Peyer's patch (tissue), 4 donors: Measurements from ENCODE around the gene SLC28A1. TPM values are rescaled to one million over a fixed set of nuclear protein-coding genes. Genes with fewer than 3 reads are reported as not detected.

Experiments
- DNase-seq, 3 donors: peaks; one replicate each; pipeline ENCODE4 v3.0.0-alpha.2; 2017 to 2019
- H3K27ac ChIP-seq, 4 donors: fragments of 200-600 bp; sonication (generic); one replicate each; pipeline ENCODE4 v1.5.1; 2016 to 2019
- H3K27me3 ChIP-seq, 2 donors: fragments of 200-600 bp; sonication (generic); one replicate each; pipeline ENCODE4 v1.5.1; 2019
- H3K36me3 ChIP-seq, 3 donors: fragments of 200-600 bp; sonication (generic); one replicate each; pipeline ENCODE4 v1.5.1; 2016 to 2019
- H3K4me1 ChIP-seq, 4 donors: fragments of 200-600 bp; sonication (generic); one replicate each; pipeline ENCODE4 v1.5.1; 2016 to 2019
- H3K4me3 ChIP-seq, 4 donors: fragments of 200-600 bp; sonication (generic); 1 replicate in 3 of 4; 2 replicates in 1 of 4; pipeline ENCODE4 v1.5.1; 2016 to 2019; ENCODE audit warnings: mild to moderate bottlenecking in 1 of 4
- H3K9me3 ChIP-seq, 4 donors: fragments of 200-600 bp; sonication (generic); one replicate each; pipeline ENCODE4 v1.5.1; 2016 to 2019; ENCODE audit warnings: mild to moderate bottlenecking in 1 of 4
- CTCF ChIP-seq, 6 experiments: fragments of 450-650 bp in 4 of 6; fragments of 200-600 bp in 2 of 6; sonication (generic) in 1 of 6; IDR thresholded peaks; one replicate each; pipeline ENCODE4 v1.5.1; 2017 to 2019; ENCODE audit warnings: antibody characterized with exemption in 6 of 6, mild to moderate bottlenecking in 3 of 6, moderate library complexity in 1 of 6
- POLR2A ChIP-seq, 2 donors: fragments of 450-650 bp; IDR thresholded peaks; one replicate each; pipeline ENCODE4 v1.5.1; 2017; ENCODE audit warnings: antibody characterized with exemption in 2 of 2, mild to moderate bottlenecking in 2 of 2, moderate library complexity in 2 of 2
- total RNA-seq, 4 donors: library from RNA; depleted of rRNA; stranded (reverse); fragments of >200 nt; gene quantifications; one replicate each; pipeline ENCODE4 v1.1.0, GENCODE V29; 2016

The SLC28A1 gene
- total RNA-seq, 4 donors from 2014 or later, result 4.1 to 111 (median 64.3) TPM

- no peaks in the 10 kb centered on the region for H3K4me1 ChIP-seq
- no peak for DNase-seq
- no peak for TF ChIP-seq CTCF (IDR thresholded peaks at IDR 0.05)
- TF ChIP-seq POLR2A (IDR thresholded peaks at IDR 0.05), result no peak
- no peak overlapping the region for H3K27ac ChIP-seq
- H3K27me3 ChIP-seq, result no peaks in the 10 kb centered on the region
- H3K36me3 ChIP-seq, result no peaks in the 10 kb centered on the region
- H3K4me3 ChIP-seq, result no peak overlapping the region
- H3K9me3 ChIP-seq, result no peaks in the 10 kb centered on the region
These were observed 67.3 kb downstream of the SLC28A1 start for GRCh38 chr15:84951736-84952135.

- Histone ChIP-seq H3K27me3 (no peaks in the 10 kb centered on the region), H3K4me3 (no peak overlapping the region), H3K27ac (no peak overlapping the region), H3K4me1 (no peaks in the 10 kb centered on the region), H3K9me3 (no peaks in the 10 kb centered on the region), H3K36me3 (no peaks in the 10 kb centered on the region)
- DNase-seq, result no peak
- TF ChIP-seq CTCF (IDR thresholded peaks at IDR 0.05), result no peak
- TF ChIP-seq POLR2A (IDR thresholded peaks at IDR 0.05), result no peak
These were observed 68.7 kb downstream of the SLC28A1 start for GRCh38 chr15:84953136-84953535.

- no peaks in the 10 kb centered on the region for H3K27me3 ChIP-seq
- no peaks in the 10 kb centered on the region for H3K9me3 ChIP-seq
- DNase-seq, result no peak
- TF ChIP-seq POLR2A (IDR thresholded peaks at IDR 0.05), result no peak
- no peak for TF ChIP-seq CTCF (IDR thresholded peaks at IDR 0.05)
- H3K36me3 ChIP-seq, result no peaks in the 10 kb centered on the region
- H3K4me1 ChIP-seq, result no peaks in the 10 kb centered on the region
- H3K27ac ChIP-seq, result no peak overlapping the region
- no peak overlapping the region for H3K4me3 ChIP-seq
These were observed 69.3 kb downstream of the SLC28A1 start for GRCh38 chr15:84953726-84954125.

GRCh38 chr15:84955089-84955848 lies 70.8 kb downstream of the SLC28A1 start:
- Histone ChIP-seq H3K27ac (no peak overlapping the region), H3K9me3 (no peaks in the 10 kb centered on the region), H3K4me3 (peak overlapping the region in 2 of 4 donors; percentile 2 to 6), H3K36me3 (no peaks in the 10 kb centered on the region), H3K27me3 (no peaks in the 10 kb centered on the region), H3K4me1 (no peaks in the 10 kb centered on the region)
- peak; percentile 44 to 82 (median 75) for DNase-seq
- TF ChIP-seq CTCF (IDR thresholded peaks at IDR 0.05), result peak; percentile 30 to 84 (median 74)
- TF ChIP-seq POLR2A (IDR thresholded peaks at IDR 0.05), result no peak

GRCh38 chr15:84956199-84956598 lies 71.7 kb downstream of the SLC28A1 start:
- no peaks in the 10 kb centered on the region for H3K27me3 ChIP-seq
- TF ChIP-seq POLR2A (IDR thresholded peaks at IDR 0.05) (no peak), CTCF (IDR thresholded peaks at IDR 0.05) (no peak)
- no peaks in the 10 kb centered on the region for H3K9me3 ChIP-seq
- H3K4me1 ChIP-seq, result no peaks in the 10 kb centered on the region
- no peak overlapping the region for H3K27ac ChIP-seq
- no peak overlapping the region for H3K4me3 ChIP-seq
- no peaks in the 10 kb centered on the region for H3K36me3 ChIP-seq
- DNase-seq, result no peak
